PC-3 (cell line): ENCODE measurements around the gene CNTN4. TPM values are rescaled to one million over a fixed set of nuclear protein-coding genes. Genes with fewer than 3 reads are reported as not detected.

Experiments used
- ATAC-seq: fragments of 200-7000 bp; cut with Tn5 transposase; 2 replicates; pipeline ENCODE4 v1.9.1; 2020; ENCODE audit warnings: mild to moderate bottlenecking, moderate library complexity
- BruUV-seq: library from RNA; stranded (reverse); fragments of 400-500 nt; replicated peaks from 2 replicates; lab custom pipeline; 2021; lab: Mats Ljungman, UMichigan
- CTCF ChIA-PET: fragments of 300-600 bp; sonication (Branson Sonifier 250); formaldehyde crosslinking; loops from one replicate; lab custom pipeline; 2022; ENCODE audit warnings: antibody characterized with exemption; lab: Charles Lee
- POLR2A ChIA-PET: fragments of 300-600 bp; sonication (Branson Sonifier 250); formaldehyde crosslinking; loops from one replicate; lab custom pipeline; 2022; ENCODE audit warnings: antibody characterized with exemption; ENCODE audit not compliant: unreplicated experiment; lab: Charles Lee
- DNase-seq: peaks from one replicate; pipeline ENCODE4 v3.0.0-alpha.2; 2015
- H2AFZ ChIP-seq: fragments of 300-600 bp; sonication (generic); 2 replicates; pipeline ENCODE4 v1.6.0; 2016; ENCODE audit warnings: antibody characterized with exemption, low read length
- H3F3A ChIP-seq: fragments of 300-600 bp; sonication (generic); one replicate; pipeline ENCODE4 v1.6.0; 2017; ENCODE audit warnings: antibody characterized with exemption, low read length, control low read depth, mild to moderate bottlenecking; ENCODE audit not compliant: unreplicated experiment
- H3K27ac ChIP-seq: fragments of 300-600 bp; sonication (generic); 2 replicates; pipeline ENCODE4 v1.5.1; 2016; ENCODE audit warnings: mild to moderate bottlenecking, low read length
- H3K27me3 ChIP-seq: fragments of 300-600 bp; sonication (generic); 2 replicates; pipeline ENCODE4 v1.6.1; 2016; ENCODE audit warnings: low read length, mixed read lengths
- H3K36me3 ChIP-seq: fragments of 300-600 bp; sonication (generic); 2 replicates; pipeline ENCODE4 v1.6.1; 2016; ENCODE audit warnings: low read depth, mixed run types, low read length, mixed read lengths
- H3K4me1 ChIP-seq: fragments of 300-600 bp; sonication (generic); 2 replicates; pipeline ENCODE4 v1.5.1; 2016; ENCODE audit warnings: low read length; ENCODE audit not compliant: insufficient read depth
- H3K4me2 ChIP-seq: fragments of 300-600 bp; sonication (generic); 2 replicates; pipeline ENCODE4 v1.6.0; 2016; ENCODE audit warnings: low read length
- H3K4me3 ChIP-seq: fragments of 300-600 bp; sonication (generic); 2 replicates; pipeline ENCODE4 v1.5.1; 2016; ENCODE audit warnings: mild to moderate bottlenecking, low read length, mixed read lengths
- H3K79me2 ChIP-seq: fragments of 300-600 bp; sonication (generic); 2 replicates; pipeline ENCODE4 v1.6.1; 2017; ENCODE audit warnings: low read length, mixed read lengths
- H3K9ac ChIP-seq: fragments of 300-600 bp; sonication (generic); 2 replicates; pipeline ENCODE4 v1.6.0; 2016; ENCODE audit warnings: mild to moderate bottlenecking, low read length
- H3K9me2 ChIP-seq: fragments of 300-600 bp; sonication (generic); replicated peaks from 2 replicates; pipeline ENCODE4 v1.6.1; 2016; ENCODE audit warnings: mixed run types, low read length, mixed read lengths
- H3K9me3 ChIP-seq: fragments of 300-600 bp; sonication (generic); 2 replicates; pipeline ENCODE4 v1.6.1; 2016; ENCODE audit warnings: low read length, mixed read lengths
- H4K20me1 ChIP-seq: fragments of 300-600 bp; sonication (generic); 2 replicates; pipeline ENCODE4 v1.6.1; 2016; ENCODE audit warnings: low read length, mixed read lengths
- EZH2 ChIP-seq: fragments of 300-600 bp; sonication (generic); IDR thresholded peaks from one replicate; pipeline ENCODE4 v1.6.1; 2017; ENCODE audit warnings: antibody characterized with exemption, mild to moderate bottlenecking, low read length; ENCODE audit not compliant: unreplicated experiment
- EZH2phosphoT487 ChIP-seq: fragments of 300-600 bp; sonication (generic); IDR thresholded peaks from 2 replicates; pipeline ENCODE4 v1.6.1; 2018; ENCODE audit warnings: mild to moderate bottlenecking, antibody characterized with exemption, low read length, borderline replicate concordance
- intact Hi-C: fragments of 100-400 bp; cut with micrococcal nuclease; formaldehyde crosslinking; loops from 2 replicates; pipeline ENCODE4 v1.9.0; 2023
- total RNA-seq: library from RNA; depleted of rRNA; stranded (reverse); fragments of >200 nt; gene quantifications from 2 replicates; pipeline ENCODE4 v1.2.3, GENCODE V29; 2014
- TF ChIP-seq, protein P1 (sequence below): fragments of 300-600 bp; sonication (generic); conservative IDR thresholded peaks from 2 replicates; pipeline ENCODE4 v1.5.1; 2017; ENCODE audit warnings: antibody characterized with exemption, low read depth, mild to moderate bottlenecking, low read length

Gene CNTN4
- total RNA-seq, 1 experiment from 2014 or later = not detected

DNA sequence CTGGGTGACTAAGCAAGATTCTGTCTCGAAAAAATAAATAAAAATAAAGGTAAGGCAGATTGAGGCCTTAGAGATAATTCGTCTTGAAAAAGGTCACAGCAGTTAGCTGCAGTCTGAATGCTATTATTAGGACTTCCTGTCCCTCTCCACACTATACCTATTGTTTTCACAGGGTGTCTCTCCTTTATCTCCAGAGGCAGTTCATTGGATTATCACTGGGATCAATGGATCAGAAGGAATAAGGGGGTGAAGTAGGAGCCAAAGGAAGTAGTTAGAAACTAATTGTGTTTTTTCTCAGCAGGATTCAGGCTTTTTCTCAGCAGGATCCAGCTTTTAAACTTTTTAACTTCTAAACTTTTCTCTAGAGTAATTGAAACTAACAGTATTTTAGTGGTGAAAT lies 684.6 kb downstream of the CNTN4 start:
- DNase-seq (no peak), ATAC-seq (no peak)
- Histone ChIP-seq H3K4me3 (no peak overlapping the region), H3K27ac (no peak overlapping the region), H3K36me3 (no peaks in the 10 kb centered on the region), H3K9me3 (peaks cover 17% of the 10 kb centered on the region), H4K20me1 (no peaks in the 10 kb centered on the region), H2AFZ (no peak overlapping the region), H3F3A (no peaks in the 10 kb centered on the region), H3K4me2 (no peak overlapping the region), H3K79me2 (no peaks in the 10 kb centered on the region), H3K4me1 (no peaks in the 10 kb centered on the region), H3K9me2 (no peaks in the 10 kb centered on the region), H3K27me3 (no peaks in the 10 kb centered on the region), H3K9ac (no peak overlapping the region)
- POLR2A ChIA-PET = no interaction called here
- CTCF ChIA-PET = no interaction called here
- intact Hi-C loops = no loop called here
- no TSS peak for BruUV-seq
- TF ChIP-seq, protein P1, sequence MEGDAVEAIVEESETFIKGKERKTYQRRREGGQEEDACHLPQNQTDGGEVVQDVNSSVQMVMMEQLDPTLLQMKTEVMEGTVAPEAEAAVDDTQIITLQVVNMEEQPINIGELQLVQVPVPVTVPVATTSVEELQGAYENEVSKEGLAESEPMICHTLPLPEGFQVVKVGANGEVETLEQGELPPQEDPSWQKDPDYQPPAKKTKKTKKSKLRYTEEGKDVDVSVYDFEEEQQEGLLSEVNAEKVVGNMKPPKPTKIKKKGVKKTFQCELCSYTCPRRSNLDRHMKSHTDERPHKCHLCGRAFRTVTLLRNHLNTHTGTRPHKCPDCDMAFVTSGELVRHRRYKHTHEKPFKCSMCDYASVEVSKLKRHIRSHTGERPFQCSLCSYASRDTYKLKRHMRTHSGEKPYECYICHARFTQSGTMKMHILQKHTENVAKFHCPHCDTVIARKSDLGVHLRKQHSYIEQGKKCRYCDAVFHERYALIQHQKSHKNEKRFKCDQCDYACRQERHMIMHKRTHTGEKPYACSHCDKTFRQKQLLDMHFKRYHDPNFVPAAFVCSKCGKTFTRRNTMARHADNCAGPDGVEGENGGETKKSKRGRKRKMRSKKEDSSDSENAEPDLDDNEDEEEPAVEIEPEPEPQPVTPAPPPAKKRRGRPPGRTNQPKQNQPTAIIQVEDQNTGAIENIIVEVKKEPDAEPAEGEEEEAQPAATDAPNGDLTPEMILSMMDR = no peak
- TF ChIP-seq EZH2 = no peak
- TF ChIP-seq EZH2phosphoT487 = no peak

GRCh38 chr3:2784627-2785026 lies 686.0 kb downstream of the CNTN4 start:
- ChIA-PET POLR2A (no interaction called here), CTCF (no interaction called here)
- BruUV-seq = no TSS peak
- no peak overlapping the region for H3K27ac ChIP-seq
- H3K4me1 ChIP-seq = no peaks in the 10 kb centered on the region
- H3F3A ChIP-seq = no peaks in the 10 kb centered on the region
- no peaks in the 10 kb centered on the region for H3K9me2 ChIP-seq
- H3K4me3 ChIP-seq = no peak overlapping the region
- no peak for DNase-seq
- H3K79me2 ChIP-seq = no peaks in the 10 kb centered on the region
- H3K9ac ChIP-seq = no peak overlapping the region
- no peak for TF ChIP-seq EZH2phosphoT487
- TF ChIP-seq EZH2 = no peak
- TF ChIP-seq, protein P1 = no peak
- intact Hi-C loops = no loop called here
- H3K27me3 ChIP-seq = no peaks in the 10 kb centered on the region
- no peak overlapping the region for H2AFZ ChIP-seq
- H3K36me3 ChIP-seq = no peaks in the 10 kb centered on the region
- peaks cover 10% of the 10 kb centered on the region; the same call in 1 of the 2 replicates for H3K9me3 ChIP-seq
- H4K20me1 ChIP-seq = no peaks in the 10 kb centered on the region
- H3K4me2 ChIP-seq = no peak overlapping the region
- ATAC-seq = no peak

GRCh38 chr3:2790266-2790815 lies 691.7 kb downstream of the CNTN4 start:
- Histone ChIP-seq H2AFZ (no peak overlapping the region), H3K36me3 (no peaks in the 10 kb centered on the region), H3F3A (no peaks in the 10 kb centered on the region), H3K27ac (no peak overlapping the region), H3K9me3 (0 out of 2 replicates have a peak, but pooled peaks cover 16% of the 10 kb centered on the region), H3K9me2 (no peaks in the 10 kb centered on the region), H3K79me2 (no peaks in the 10 kb centered on the region), H3K4me2 (no peak overlapping the region), H3K4me1 (no peaks in the 10 kb centered on the region), H3K9ac (no peak overlapping the region), H3K27me3 (no peaks in the 10 kb centered on the region), H3K4me3 (no peak overlapping the region), H4K20me1 (no peaks in the 10 kb centered on the region)
- TF ChIP-seq EZH2phosphoT487 (no peak), EZH2 (no peak)
- TF ChIP-seq, protein P1 = no peak
- BruUV-seq = no TSS peak
- intact Hi-C loops = no loop called here
- no peak for ATAC-seq
- ChIA-PET CTCF (no interaction called here), POLR2A (no interaction called here)
- no peak for DNase-seq
